Fibroblast of skin of back (primary cell): ENCODE results near the gene TOMM20.

Experiments used
- DNase-seq: peaks from one replicate; pipeline ENCODE4 v3.0.0-alpha.2; 2013

The TOMM20 gene

GRCh38 chr1:235133086-235133485 lies 4.4 kb upstream of the TOMM20 start:
- DNase-seq: no peak

DNA sequence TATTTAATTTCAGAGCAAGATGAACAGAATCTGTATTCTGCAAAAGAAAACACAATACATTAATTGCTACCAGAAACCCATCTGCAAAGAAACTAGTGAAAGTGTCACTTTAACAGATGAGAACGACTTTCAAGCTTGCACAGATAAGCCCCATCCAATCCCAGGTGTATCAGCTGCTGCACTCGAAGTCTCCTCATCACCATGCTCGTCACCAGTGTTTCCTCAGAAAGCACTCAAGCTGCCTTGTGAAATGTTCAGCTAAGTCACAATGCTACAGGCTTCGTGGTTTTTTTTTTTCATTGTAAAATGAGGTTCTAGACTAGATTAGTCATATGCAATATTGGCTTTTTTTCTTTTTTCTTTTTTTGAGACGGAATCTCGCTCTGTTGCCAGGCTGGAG lies 3.3 kb upstream of the TOMM20 start:
- DNase-seq: no peak

GRCh38 chr1:235130766-235131270 lies 2.2 kb upstream of the TOMM20 start:
- DNase-seq: no peak

DNA sequence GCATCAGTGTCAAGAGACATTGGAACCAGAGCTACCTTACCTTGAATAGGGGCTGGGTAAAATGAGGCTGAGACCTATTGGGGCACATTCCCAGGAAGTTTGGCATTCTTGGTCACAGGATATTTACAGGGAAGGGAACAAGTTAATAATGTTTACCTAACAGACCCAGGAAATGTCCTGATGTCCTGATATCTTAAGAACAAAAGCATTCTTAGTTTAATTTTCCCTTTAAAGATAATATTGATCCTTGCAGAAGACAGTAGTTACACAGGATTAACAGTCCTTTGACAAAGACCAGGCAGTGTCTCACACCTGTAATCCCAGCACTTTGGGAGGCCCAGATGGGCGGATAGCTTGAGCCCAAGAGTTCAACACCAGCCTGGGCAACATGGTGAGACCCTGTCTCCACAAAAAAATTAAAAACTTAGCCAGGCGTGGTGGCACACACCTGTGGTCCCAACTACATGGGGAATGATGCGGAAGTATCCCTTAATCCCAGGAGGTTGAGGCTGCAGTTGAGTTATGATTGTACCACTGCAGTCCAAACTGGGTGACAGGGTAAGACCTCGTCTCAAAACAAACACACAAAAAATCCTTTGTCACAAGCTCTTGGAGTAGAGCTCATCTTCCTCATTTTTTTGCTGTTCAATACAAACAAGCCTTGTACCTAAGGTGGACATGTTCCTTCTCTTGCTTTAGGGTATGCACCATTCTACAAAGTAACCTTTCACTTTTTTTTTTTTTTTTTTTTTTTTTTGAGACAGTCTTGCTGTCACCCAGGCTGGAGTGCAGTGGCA lies 1.3 kb upstream of the TOMM20 start:
- DNase-seq: no peak

- DNase-seq: no peak
These were observed 743 bp downstream of the TOMM20 start for GRCh38 chr1:235127732-235128455.

GRCh38 chr1:235127203-235127602 lies 1.4 kb downstream of the TOMM20 start:
- no peak for DNase-seq

GRCh38 chr1:235124665-235125064 lies 4.0 kb downstream of the TOMM20 start:
- no peak for DNase-seq

DNA sequence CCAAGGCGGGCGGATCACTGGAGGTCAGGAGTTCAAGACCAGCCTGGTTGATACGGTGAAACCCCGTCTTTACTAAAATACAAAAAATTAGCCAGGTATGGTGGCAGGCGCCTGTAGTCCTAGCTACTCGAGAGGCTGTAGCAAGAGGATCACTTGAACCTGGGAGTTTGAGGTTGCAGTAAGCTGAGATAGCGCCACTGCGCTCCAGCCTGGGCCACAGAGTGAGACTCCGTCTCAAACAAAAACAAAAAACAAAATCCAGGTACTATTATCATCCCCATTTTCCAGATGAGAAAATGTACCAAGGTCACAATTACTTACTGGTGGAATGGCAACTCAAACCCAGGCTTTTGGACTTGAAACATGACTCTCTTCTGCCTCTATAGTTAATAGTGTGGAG lies 4.5 kb downstream of the TOMM20 start:
- DNase-seq: no peak

- no peak for DNase-seq
These were observed 6.3 kb downstream of the TOMM20 start for GRCh38 chr1:235122348-235122747.

GRCh38 chr1:235113183-235113917 lies 15.3 kb downstream of the TOMM20 start:
- DNase-seq: no peak

- DNase-seq: no peak
These were observed 16.1 kb downstream of the TOMM20 start for GRCh38 chr1:235112297-235113182.

- DNase-seq: no peak
These were observed 17.5 kb downstream of the TOMM20 start for GRCh38 chr1:235111107-235111506.

- DNase-seq: no peak
These were observed 19.8 kb downstream of the TOMM20 start for GRCh38 chr1:235108876-235109275.

- no peak for DNase-seq
These were observed 20.4 kb downstream of the TOMM20 start for GRCh38 chr1:235108185-235108593.

DNA sequence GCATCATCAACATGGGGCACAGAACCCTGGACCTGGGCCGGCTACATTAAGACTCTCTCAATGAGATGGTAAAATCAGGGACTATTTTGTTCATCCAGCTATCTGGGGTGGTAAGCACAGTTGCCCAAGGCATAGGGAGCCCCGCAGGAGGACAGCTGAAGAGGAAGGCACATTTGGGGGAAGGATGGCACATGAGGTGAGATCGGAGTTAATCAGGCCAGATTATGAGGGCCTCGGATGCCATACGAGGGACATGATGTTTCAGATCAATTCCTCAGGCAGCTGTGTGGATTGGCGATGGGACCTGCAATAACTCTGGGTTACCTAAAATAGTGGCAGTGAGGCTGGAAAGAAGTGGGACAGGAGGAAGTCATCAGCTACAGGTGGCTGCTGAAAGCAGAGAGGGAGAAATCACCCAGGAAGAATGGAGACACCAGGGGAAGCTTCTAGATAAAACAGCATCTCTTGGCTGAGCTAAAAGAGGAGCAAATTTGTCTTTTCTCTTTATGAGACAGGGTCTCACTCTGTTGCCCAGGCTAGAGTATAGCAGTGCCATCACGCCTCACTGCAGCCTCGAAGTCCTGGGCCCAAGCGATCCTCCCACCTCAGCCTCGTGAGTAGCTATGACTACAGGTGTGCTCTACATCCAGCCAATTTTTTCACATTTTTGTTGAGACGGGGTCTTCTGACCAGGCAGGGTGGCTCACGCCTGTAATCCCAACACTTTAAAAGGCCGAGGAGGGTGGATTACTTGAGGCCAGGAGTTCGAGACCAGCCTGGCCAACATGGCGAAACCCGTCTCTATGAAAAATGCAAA lies 21.1 kb downstream of the TOMM20 start:
- DNase-seq: no peak

DNA sequence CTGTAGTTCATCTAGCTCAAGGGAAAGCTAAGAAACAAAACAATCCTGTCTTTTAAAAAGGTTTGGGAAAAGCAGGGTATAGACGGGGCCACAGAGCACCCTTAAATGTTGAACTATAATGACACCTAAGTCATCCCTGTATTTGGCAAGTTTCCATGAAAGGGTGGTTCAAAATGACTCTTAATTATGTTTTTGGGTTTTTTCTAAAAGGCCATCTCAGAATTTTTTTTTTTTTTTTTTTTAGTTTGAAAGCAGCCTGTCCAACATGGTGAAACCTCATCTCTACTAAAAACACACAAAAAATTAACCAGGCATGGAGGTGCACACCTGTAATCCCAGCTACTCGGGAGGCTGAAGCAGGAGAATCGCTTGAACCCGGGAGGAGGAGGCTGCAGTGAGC lies 22.2 kb downstream of the TOMM20 start:
- no peak for DNase-seq

- no peak for DNase-seq
These were observed 23.3 kb downstream of the TOMM20 start for GRCh38 chr1:235105051-235106043.

- no peak for DNase-seq
These were observed 25.6 kb downstream of the TOMM20 start for GRCh38 chr1:235102993-235103411.

GRCh38 chr1:235102259-235102582 lies 26.4 kb downstream of the TOMM20 start:
- DNase-seq: no peak
